H1 (cell line): ENCODE results near the gene RASAL2.

Experiments
- EP300 ChIP-seq, 2 experiments: IDR thresholded peaks; 1 replicate in 1 of 2; 2 replicates in 1 of 2; pipeline ENCODE4 v1.6.1; 2011 to 2012; ENCODE audit warnings: low read depth in 2 of 2, low read length in 2 of 2, mild to moderate bottlenecking in 2 of 2, borderline replicate concordance in 1 of 2, inconsistent platforms in 1 of 2, moderate library complexity in 1 of 2
- EZH2 ChIP-seq: fragments of 200-600 bp; sonication (generic); IDR thresholded peaks from 2 replicates; pipeline ENCODE4 v1.7.1; 2012; ENCODE audit warnings: low read depth, mild to moderate bottlenecking, moderate library complexity, low read length, inconsistent platforms; ENCODE audit not compliant: severe bottlenecking
- HDAC2 ChIP-seq, 2 experiments: fragments of 300-600 bp in 1 of 2; sonication (generic) in 1 of 2; IDR thresholded peaks; 2 replicates each; pipeline ENCODE4 v1.6.1; 2011 to 2012; ENCODE audit warnings: low read depth in 2 of 2, low read length in 2 of 2, mild to moderate bottlenecking in 2 of 2, moderate library complexity in 2 of 2, borderline replicate concordance in 1 of 2, inconsistent platforms in 1 of 2
- JUND ChIP-seq: IDR thresholded peaks from 2 replicates; pipeline ENCODE4 v1.6.1; 2011; ENCODE audit warnings: mild to moderate bottlenecking, improper control_type of control experiment, low read length
- KDM1A ChIP-seq: fragments of 200-600, 300-600 bp; sonication (generic); IDR thresholded peaks from 2 replicates; pipeline ENCODE4 v1.7.1; 2016; ENCODE audit warnings: mild to moderate bottlenecking, low read length, borderline replicate concordance
- RFX5 ChIP-seq: IDR thresholded peaks from 2 replicates; pipeline ENCODE4 v1.6.1; 2011; ENCODE audit warnings: low read depth, low read length, improper control_type of control experiment, borderline replicate concordance
- SP1 ChIP-seq: IDR thresholded peaks from 2 replicates; pipeline ENCODE4 v1.6.1; 2011; ENCODE audit warnings: low read depth, low read length
- TF ChIP-seq, protein P1 (sequence below), 3 experiments: IDR thresholded peaks; 1 replicate in 2 of 3; 2 replicates in 1 of 3; pipeline versions ENCODE4 v1.5.1 to v1.6.1; 2011; ENCODE audit warnings: low read length in 3 of 3, mild to moderate bottlenecking in 3 of 3, inconsistent platforms in 2 of 3, low read depth in 1 of 3, moderate library complexity in 1 of 3; ENCODE audit not compliant: insufficient read depth in 1 of 3; ENCODE audit errors: control extremely low read depth in 1 of 3
- TF ChIP-seq, protein P2 (sequence below): IDR thresholded peaks from 2 replicates; pipeline ENCODE4 v1.6.1; 2012; ENCODE audit warnings: inconsistent platforms

DNA sequence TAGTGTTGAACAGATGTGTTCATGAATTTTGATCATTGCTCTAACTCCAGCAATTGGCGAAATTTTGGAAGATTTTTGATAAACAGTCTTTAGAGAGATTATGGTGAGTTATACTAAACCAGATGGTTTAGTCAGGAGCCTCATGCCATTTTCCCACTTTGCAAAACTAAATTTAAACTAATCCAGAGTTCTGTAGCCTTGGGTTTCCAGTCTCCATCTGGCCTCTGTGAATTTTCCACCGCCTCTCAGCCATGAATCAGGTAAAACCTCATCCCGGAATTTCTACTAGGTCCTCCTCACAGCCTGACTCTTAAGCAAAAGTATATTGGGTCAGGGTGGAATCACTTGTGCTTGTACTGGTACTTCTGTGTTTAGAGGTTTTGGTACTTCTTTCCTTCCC lies 358.1 kb downstream of the RASAL2 start:
- TF ChIP-seq, protein P1, sequence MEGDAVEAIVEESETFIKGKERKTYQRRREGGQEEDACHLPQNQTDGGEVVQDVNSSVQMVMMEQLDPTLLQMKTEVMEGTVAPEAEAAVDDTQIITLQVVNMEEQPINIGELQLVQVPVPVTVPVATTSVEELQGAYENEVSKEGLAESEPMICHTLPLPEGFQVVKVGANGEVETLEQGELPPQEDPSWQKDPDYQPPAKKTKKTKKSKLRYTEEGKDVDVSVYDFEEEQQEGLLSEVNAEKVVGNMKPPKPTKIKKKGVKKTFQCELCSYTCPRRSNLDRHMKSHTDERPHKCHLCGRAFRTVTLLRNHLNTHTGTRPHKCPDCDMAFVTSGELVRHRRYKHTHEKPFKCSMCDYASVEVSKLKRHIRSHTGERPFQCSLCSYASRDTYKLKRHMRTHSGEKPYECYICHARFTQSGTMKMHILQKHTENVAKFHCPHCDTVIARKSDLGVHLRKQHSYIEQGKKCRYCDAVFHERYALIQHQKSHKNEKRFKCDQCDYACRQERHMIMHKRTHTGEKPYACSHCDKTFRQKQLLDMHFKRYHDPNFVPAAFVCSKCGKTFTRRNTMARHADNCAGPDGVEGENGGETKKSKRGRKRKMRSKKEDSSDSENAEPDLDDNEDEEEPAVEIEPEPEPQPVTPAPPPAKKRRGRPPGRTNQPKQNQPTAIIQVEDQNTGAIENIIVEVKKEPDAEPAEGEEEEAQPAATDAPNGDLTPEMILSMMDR (IDR thresholded peaks at IDR 0.05; ENCODE audit: control extremely low read depth in 1 of 3, insufficient read depth in 1 of 3, low read depth in 1 of 3, low read length in 3 of 3) = no peak
- no peak for TF ChIP-seq RFX5
- no peak for TF ChIP-seq EP300 (IDR thresholded peaks at IDR 0.05; ENCODE audit: borderline replicate concordance in 1 of 2, low read depth in 2 of 2, low read length in 2 of 2)
- TF ChIP-seq, protein P2, sequence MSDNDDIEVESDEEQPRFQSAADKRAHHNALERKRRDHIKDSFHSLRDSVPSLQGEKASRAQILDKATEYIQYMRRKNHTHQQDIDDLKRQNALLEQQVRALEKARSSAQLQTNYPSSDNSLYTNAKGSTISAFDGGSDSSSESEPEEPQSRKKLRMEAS = no peak
- no peak for TF ChIP-seq JUND
- TF ChIP-seq EZH2 = no peak
- TF ChIP-seq KDM1A = no peak
- TF ChIP-seq HDAC2 (IDR thresholded peaks at IDR 0.05; ENCODE audit: borderline replicate concordance in 1 of 2, low read depth in 2 of 2, low read length in 2 of 2) = no peak
- no peak for TF ChIP-seq SP1
